ENCODE measurements around the gene GRIK2.

DNA sequence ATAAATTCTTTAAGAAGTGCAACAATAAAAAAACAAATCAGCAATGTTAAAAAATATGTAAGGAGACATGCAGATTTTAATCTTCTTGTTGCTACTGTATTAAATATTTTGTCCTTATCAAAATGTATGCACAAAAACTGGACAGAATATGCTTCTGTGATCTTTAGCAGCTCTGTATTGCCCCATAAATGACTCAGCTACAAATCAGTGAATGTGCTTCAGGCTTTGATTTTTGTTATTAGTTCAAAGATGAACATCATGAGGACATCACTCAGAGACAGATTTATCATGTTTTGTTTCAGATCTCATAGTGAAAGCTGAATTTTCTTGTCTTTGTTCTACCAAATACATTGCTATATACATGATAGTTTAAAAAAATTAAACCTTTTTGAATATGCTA, 312.4 kb downstream of the GRIK2 start:
- TF ChIP-seq POLR2AphosphoS5 (IDR thresholded peaks at IDR 0.05; ENCODE audit: low read depth, low read length) (no peak), TCF7L2 (IDR thresholded peaks at IDR 0.05; ENCODE audit: low read depth, low read length) (no peak)
- TF ChIP-seq, protein P1, sequence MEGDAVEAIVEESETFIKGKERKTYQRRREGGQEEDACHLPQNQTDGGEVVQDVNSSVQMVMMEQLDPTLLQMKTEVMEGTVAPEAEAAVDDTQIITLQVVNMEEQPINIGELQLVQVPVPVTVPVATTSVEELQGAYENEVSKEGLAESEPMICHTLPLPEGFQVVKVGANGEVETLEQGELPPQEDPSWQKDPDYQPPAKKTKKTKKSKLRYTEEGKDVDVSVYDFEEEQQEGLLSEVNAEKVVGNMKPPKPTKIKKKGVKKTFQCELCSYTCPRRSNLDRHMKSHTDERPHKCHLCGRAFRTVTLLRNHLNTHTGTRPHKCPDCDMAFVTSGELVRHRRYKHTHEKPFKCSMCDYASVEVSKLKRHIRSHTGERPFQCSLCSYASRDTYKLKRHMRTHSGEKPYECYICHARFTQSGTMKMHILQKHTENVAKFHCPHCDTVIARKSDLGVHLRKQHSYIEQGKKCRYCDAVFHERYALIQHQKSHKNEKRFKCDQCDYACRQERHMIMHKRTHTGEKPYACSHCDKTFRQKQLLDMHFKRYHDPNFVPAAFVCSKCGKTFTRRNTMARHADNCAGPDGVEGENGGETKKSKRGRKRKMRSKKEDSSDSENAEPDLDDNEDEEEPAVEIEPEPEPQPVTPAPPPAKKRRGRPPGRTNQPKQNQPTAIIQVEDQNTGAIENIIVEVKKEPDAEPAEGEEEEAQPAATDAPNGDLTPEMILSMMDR (IDR thresholded peaks at IDR 0.05) = no peak
